ENCODE measurements around the gene MEF2B. TPM values are rescaled to one million over a fixed set of nuclear protein-coding genes. Genes with fewer than 3 reads are reported as not detected.
A peak's percentile ranks its signal among the peaks of the same experiment; 100 is the strongest.

The MEF2B gene
- total and polyA plus RNA-seq, 2 experiments from 2014 or later = 7.4 to 8.3 TPM

DNA sequence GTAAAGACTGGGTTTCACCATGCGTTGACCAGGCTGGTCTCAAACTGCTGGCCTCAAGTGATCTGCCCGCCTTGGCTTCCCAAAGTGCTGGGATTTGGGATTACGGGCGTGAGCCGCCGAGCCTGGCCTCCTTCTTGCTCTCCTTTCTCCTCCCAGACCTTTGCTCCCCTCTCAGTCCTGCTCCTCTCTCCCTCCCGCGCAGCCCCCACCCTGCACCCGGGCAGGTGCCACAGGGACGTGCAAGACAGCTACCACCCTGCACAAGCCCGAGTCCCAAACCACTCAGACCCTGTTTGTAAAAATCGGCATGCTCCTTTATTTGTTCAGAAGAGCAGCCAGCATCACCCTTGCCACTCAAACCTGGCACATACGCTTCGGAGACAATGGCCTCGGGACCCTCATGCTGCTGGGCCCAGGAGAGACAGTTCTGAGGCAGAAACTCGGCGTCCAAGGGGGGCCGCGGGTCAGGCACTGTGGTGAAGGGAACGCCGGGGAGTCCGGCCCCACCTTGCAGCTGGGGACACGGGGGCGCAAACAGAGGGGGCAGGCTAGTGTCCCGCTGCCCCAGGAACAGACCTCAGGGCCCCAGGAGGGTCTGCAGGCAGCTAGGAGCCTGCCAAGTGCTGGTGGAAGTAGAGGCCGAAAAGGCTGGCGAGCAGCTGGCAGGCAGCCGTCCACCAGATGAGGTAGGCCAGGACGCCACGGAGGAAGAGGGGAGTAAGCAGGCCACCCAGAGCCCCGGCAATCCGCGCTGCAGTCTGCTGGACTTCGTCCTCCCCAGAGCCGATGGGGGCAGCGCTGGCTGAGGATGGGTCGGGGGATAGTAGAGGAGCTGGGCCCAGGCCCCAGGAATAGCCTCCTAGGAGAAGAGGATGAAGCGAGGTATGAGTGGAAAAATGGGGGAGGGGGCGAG lies 50.5 kb downstream of the MEF2B start:
- TF ChIP-seq STAT1 (IDR thresholded peaks at IDR 0.05; ENCODE audit: unreplicated experiment) (no peak), ZNF331 (CRISPR knock-in tag; IDR thresholded peaks at IDR 0.05; ENCODE audit: low read depth) (no peak), JUNB (IDR thresholded peaks at IDR 0.05; ENCODE audit: unreplicated experiment) (no peak), ZNF114 (CRISPR knock-in tag; IDR thresholded peaks at IDR 0.05) (no peak), ETS1 (IDR thresholded peaks at IDR 0.05) (no peak)
- TF ChIP-seq, protein P1, sequence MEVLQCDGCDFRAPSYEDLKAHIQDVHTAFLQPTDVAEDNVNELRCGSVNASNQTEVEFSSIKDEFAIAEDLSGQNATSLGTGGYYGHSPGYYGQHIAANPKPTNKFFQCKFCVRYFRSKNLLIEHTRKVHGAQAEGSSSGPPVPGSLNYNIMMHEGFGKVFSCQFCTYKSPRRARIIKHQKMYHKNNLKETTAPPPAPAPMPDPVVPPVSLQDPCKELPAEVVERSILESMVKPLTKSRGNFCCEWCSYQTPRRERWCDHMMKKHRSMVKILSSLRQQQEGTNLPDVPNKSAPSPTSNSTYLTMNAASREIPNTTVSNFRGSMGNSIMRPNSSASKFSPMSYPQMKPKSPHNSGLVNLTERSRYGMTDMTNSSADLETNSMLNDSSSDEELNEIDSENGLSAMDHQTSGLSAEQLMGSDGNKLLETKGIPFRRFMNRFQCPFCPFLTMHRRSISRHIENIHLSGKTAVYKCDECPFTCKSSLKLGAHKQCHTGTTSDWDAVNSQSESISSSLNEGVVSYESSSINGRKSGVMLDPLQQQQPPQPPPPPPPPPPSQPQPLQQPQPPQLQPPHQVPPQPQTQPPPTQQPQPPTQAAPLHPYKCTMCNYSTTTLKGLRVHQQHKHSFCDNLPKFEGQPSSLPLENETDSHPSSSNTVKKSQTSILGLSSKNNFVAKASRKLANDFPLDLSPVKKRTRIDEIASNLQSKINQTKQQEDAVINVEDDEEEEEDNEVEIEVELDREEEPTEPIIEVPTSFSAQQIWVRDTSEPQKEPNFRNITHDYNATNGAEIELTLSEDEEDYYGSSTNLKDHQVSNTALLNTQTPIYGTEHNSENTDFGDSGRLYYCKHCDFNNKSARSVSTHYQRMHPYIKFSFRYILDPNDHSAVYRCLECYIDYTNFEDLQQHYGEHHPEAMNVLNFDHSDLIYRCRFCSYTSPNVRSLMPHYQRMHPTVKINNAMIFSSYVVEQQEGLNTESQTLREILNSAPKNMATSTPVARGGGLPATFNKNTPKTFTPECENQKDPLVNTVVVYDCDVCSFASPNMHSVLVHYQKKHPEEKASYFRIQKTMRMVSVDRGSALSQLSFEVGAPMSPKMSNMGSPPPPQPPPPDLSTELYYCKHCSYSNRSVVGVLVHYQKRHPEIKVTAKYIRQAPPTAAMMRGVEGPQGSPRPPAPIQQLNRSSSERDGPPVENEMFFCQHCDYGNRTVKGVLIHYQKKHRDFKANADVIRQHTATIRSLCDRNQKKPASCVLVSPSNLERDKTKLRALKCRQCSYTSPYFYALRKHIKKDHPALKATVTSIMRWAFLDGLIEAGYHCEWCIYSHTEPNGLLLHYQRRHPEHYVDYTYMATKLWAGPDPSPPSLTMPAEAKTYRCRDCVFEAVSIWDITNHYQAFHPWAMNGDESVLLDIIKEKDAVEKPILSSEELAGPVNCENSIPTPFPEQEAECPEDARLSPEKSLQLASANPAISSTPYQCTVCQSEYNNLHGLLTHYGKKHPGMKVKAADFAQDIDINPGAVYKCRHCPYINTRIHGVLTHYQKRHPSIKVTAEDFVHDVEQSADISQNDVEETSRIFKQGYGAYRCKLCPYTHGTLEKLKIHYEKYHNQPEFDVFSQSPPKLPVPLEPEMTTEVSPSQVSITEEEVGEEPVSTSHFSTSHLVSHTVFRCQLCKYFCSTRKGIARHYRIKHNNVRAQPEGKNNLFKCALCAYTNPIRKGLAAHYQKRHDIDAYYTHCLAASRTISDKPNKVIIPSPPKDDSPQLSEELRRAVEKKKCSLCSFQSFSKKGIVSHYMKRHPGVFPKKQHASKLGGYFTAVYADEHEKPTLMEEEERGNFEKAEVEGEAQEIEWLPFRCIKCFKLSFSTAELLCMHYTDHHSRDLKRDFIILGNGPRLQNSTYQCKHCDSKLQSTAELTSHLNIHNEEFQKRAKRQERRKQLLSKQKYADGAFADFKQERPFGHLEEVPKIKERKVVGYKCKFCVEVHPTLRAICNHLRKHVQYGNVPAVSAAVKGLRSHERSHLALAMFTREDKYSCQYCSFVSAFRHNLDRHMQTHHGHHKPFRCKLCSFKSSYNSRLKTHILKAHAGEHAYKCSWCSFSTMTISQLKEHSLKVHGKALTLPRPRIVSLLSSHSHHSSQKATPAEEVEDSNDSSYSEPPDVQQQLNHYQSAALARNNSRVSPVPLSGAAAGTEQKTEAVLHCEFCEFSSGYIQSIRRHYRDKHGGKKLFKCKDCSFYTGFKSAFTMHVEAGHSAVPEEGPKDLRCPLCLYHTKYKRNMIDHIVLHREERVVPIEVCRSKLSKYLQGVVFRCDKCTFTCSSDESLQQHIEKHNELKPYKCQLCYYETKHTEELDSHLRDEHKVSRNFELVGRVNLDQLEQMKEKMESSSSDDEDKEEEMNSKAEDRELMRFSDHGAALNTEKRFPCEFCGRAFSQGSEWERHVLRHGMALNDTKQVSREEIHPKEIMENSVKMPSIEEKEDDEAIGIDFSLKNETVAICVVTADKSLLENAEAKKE (CRISPR knock-in tag; IDR thresholded peaks at IDR 0.05) = no peak
- H3K4me1 Mint-ChIP-seq = no peaks in the 10 kb centered on the region; the same call in 2 of the 3 replicates
- H3K9me3 Mint-ChIP-seq = peaks cover 13% of the 10 kb centered on the region
- H3K27me3 Mint-ChIP-seq (ENCODE audit: insufficient read depth, low read depth, poor library complexity) = peaks cover 4% of the 10 kb centered on the region
- Histone ChIP-seq H3K27ac (ENCODE audit: low read depth) (no peak overlapping the region), H3K9me2 (ENCODE audit: insufficient read depth) (no peaks in the 10 kb centered on the region), H3K4me3 (0 out of 2 replicates have a peak overlapping the region, but pooled peaks have one; percentile 36), H4K20me1 (replicated peaks; ENCODE audit: insufficient read depth) (peaks cover under 1% of the 10 kb centered on the region; the same call in 1 of the 2 replicates), H3K4me1 (ENCODE audit: insufficient read depth) (peaks cover 9% of the 10 kb centered on the region; the same call in 1 of the 2 replicates), H3K4me2 (no peak overlapping the region; the same call in 1 of the 2 replicates), H3F3A (replicated peaks; ENCODE audit: low read depth) (0 out of 2 replicates have a peak, but pooled peaks cover 8% of the 10 kb centered on the region), H3K79me2 (replicated peaks; ENCODE audit: insufficient read depth) (no peaks in the 10 kb centered on the region), H3K36me3 (ENCODE audit: insufficient read depth) (peaks cover 9% of the 10 kb centered on the region; the same call in 1 of the 2 replicates), H3K27me3 (ENCODE audit: insufficient read depth) (no peaks in the 10 kb centered on the region), H2AFZ (no peak overlapping the region)
- H3K27ac Mint-ChIP-seq = no peak overlapping the region
- DNase-seq (ENCODE audit: low spot score) (no peak), ATAC-seq (no peak)
- H3K4me3 Mint-ChIP-seq = no peak overlapping the region
- peaks cover 35% of the 10 kb centered on the region for H3K36me3 Mint-ChIP-seq (ENCODE audit: low read depth)
